Stomach smooth muscle (tissue), 2 donors: ENCODE data around the gene CLTA.
"Not testable (repeated sequence)": the region's sequence is repeated elsewhere in the genome, so short reads cannot be mapped to it uniquely, and the experiment has no call there.

Experiments
- H3K27ac ChIP-seq: one replicate; pipeline ENCODE4 v1.7.0; 2013; ENCODE audit warnings: mild to moderate bottlenecking, low read length, inconsistent platforms
- H3K27me3 ChIP-seq, 2 donors: one replicate each; pipeline ENCODE4 v1.7.0; 2013; ENCODE audit warnings: low read length in 2 of 2; ENCODE audit not compliant: insufficient read depth in 2 of 2, control insufficient read depth in 1 of 2
- H3K36me3 ChIP-seq, 2 donors: one replicate each; pipeline ENCODE4 v1.7.0; 2013; ENCODE audit warnings: low read length in 2 of 2; ENCODE audit not compliant: control insufficient read depth in 2 of 2, insufficient read depth in 2 of 2
- H3K4me1 ChIP-seq: one replicate; pipeline ENCODE4 v1.7.0; 2013; ENCODE audit warnings: low read length; ENCODE audit not compliant: control insufficient read depth, insufficient read depth
- H3K4me3 ChIP-seq, 2 donors: one replicate each; pipeline ENCODE4 v1.7.0; 2013; ENCODE audit warnings: low read length in 2 of 2
- H3K9ac ChIP-seq, 2 donors: one replicate each; pipeline ENCODE4 v1.7.0; 2013; ENCODE audit warnings: low read length in 2 of 2, mild to moderate bottlenecking in 1 of 2
- H3K9me3 ChIP-seq, 2 donors: one replicate each; pipeline ENCODE4 v1.7.0; 2013; ENCODE audit warnings: low read length in 2 of 2; ENCODE audit not compliant: control insufficient read depth in 2 of 2
- donor health status: healthy.
- donor health status: Pancreatic carcinoma.

CLTA gene

DNA sequence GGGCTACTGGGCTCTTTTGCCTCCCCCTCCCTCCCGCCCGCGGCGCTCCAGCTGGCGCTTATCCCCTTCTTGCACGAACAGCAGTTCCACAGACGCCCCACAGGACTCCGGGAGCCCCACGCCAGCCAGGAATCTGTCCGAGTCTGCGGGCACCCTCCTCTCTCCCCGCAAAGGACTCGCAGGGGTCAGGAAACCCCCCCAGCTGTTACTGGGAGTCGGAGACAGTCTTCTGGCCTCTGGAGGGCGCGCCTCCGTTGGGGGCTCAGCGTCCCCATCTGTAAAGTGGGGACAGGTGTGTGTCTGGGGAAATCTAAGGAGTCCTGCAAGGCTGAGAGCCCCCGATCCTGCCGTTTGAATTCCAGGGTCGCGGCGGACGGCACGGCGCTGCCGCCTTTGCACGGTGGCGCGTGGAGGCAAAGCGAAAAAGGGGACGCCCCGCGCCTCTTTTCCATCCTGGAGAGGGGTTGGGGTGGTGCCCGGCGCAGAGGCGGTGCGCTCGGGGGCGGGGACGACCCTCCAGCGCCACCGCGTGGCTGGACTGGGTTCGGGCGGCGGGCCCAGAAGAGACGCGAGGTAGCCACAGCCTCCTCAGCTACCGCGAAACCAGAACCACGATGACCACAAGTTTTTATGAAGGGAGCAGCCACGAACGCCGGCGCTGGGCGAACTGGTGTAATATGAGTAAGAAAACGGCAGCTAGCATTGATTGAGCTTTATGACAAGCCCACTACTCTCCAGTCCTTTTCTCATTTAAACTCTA is 24.4 kb upstream of the CLTA start:
- H3K27ac ChIP-seq, result no peak overlapping the region
- H3K9me3 ChIP-seq, result no peaks in the 10 kb centered on the region
- H3K27me3 ChIP-seq, result no peaks in the 10 kb centered on the region
- H3K36me3 ChIP-seq, result peaks cover 2 to 4% of the 10 kb centered on the region in 2 donors
- peaks cover 23% of the 10 kb centered on the region for H3K4me1 ChIP-seq
- H3K4me3 ChIP-seq, result peak overlapping the region; percentile 79 to 82
- peak overlapping the region; percentile 42 to 61 for H3K9ac ChIP-seq

DNA sequence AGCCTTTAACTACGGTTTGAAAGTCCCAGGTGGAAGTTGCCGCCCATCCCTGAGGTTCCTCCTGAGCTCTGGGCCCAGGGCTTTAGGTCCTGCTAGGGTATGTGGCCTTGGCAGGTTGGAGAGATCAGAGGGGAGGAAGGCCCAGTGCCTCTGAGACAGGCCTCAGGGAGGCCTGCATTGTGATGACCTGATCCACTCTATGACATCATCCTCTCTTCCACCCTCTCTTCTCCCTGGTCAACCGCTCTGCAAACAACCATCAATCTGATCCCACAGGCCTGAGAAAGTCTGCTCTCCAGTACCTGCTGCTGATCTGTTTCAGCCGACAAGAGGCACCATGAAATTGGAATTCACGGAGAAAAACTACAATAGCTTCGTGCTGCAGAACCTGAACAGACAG is 21.6 kb upstream of the CLTA start, which contains the start of gene CCIN:
Gene CCIN (plus strand): TSS at position 223 of the 400 bp plus-strand sequence. CDS start 115 bp downstream, at position 338.
- H3K4me1 ChIP-seq, result peaks cover 10% of the 10 kb centered on the region
- H3K27me3 ChIP-seq, result no peaks in the 10 kb centered on the region
- H3K9ac ChIP-seq, result no peak within 1 kb of the TSS
- no peak within 1 kb of the TSS for H3K4me3 ChIP-seq
- no peaks in the 10 kb centered on the region for H3K36me3 ChIP-seq
- no peaks in the 10 kb centered on the region for H3K9me3 ChIP-seq
- H3K27ac ChIP-seq, result no peak within 1 kb of the TSS

DNA sequence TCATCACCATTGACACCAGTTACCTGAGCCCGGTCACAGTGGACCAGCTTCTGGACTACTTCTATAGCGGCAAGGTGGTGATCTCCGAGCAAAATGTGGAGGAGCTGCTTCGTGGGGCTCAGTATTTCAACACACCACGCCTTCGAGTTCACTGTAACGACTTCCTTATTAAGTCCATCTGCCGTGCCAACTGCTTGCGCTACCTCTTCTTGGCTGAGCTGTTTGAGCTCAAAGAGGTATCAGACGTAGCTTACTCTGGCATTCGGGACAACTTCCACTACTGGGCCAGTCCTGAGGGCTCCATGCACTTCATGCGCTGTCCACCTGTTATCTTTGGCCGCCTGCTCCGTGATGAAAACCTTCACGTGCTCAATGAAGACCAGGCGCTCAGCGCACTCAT is 21.0 kb upstream of the CLTA start:
- Histone ChIP-seq H3K27me3 (no peaks in the 10 kb centered on the region), H3K27ac (no peak overlapping the region), H3K4me1 (peaks cover 9% of the 10 kb centered on the region), H3K9me3 (no peaks in the 10 kb centered on the region), H3K9ac (no peak overlapping the region), H3K36me3 (no peaks in the 10 kb centered on the region), H3K4me3 (no peak overlapping the region)

DNA sequence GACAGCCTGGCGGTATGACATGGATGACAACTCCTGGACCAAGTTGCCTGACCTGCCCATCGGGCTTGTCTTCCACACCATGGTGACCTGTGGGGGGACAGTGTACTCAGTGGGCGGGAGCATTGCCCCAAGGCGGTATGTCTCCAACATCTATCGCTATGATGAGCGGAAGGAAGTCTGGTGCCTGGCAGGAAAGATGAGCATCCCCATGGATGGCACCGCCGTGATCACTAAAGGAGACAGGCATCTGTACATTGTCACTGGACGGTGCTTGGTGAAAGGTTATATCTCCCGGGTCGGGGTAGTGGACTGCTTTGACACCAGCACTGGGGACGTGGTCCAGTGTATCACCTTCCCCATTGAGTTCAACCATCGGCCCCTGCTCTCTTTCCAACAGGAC is 20.2 kb upstream of the CLTA start:
- Histone ChIP-seq H3K4me1 (peaks cover 6% of the 10 kb centered on the region), H3K27ac (no peak overlapping the region), H3K9ac (no peak overlapping the region), H3K36me3 (no peaks in the 10 kb centered on the region), H3K4me3 (no peak overlapping the region), H3K9me3 (no peaks in the 10 kb centered on the region), H3K27me3 (no peaks in the 10 kb centered on the region)

DNA sequence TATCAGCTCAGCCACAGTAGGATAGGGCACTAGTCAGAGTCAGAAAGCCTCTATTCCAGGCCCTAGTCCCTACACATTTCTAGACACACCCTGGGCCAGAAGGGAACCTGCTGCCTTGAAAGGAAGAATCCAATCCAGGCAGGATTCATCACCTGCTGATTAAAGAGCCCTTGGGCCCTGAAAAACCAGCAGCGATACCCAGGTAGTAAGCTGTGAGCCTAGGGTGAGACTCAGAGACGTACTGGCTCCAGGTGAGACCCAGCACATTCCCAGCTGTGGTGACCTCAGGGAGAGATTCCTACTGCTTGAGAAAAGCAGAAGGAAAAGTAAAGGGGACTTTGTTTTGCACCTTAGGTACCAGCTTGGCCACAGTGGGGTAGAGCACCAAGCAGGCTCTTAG is 16.9 kb upstream of the CLTA start:
- no peaks in the 10 kb centered on the region for H3K9me3 ChIP-seq
- no peak overlapping the region for H3K27ac ChIP-seq
- H3K9ac ChIP-seq, result no peak overlapping the region
- H3K27me3 ChIP-seq, result no peaks in the 10 kb centered on the region
- no peaks in the 10 kb centered on the region for H3K4me1 ChIP-seq
- H3K4me3 ChIP-seq, result no peak overlapping the region
- no peaks in the 10 kb centered on the region for H3K36me3 ChIP-seq

DNA sequence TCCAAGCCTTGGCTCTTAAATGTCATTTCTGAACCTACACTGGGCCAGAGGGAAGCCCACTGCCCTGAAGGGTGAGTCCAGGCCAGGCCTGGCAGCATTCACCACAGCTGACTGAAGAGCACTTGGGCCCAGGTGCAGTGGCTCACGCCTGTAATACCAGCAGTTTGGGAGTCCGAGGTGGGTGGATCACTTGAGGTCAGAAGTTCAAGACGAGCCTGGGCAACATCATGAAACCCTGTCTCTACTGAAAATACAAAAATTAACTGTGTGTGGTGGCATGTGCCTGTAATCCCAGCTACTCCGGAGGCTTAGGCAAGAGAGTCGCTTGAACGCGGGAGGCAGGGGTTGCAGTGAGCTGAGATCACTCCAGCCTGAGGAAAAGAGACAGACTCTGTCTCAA is 16.4 kb upstream of the CLTA start:
- Histone ChIP-seq H3K9me3 (no peaks in the 10 kb centered on the region), H3K4me3 (no peak overlapping the region), H3K9ac (no peak overlapping the region), H3K4me1 (no peaks in the 10 kb centered on the region), H3K36me3 (no peaks in the 10 kb centered on the region), H3K27me3 (no peaks in the 10 kb centered on the region), H3K27ac (no peak overlapping the region)

DNA sequence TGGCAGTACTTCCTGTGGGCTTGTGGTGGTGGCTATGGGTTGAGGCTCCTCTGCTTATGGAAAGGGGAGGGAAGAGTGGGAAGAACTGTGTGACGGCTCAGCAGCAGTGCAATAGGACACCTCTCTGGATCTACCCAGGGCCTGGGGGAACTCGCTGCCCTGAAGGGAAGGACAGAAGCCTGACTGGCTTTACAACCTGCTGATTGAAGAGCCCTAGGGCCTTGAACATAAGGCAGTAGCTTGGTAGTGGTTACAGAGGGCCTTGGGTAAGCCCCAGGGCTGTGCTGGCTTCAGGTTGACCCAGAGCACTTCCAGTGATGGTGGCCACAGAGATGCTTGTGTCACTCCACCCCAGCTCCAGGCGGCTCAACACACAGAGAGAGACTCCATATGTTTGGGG is 16.0 kb upstream of the CLTA start:
- Histone ChIP-seq H3K27ac (no peak overlapping the region), H3K9ac (no peak overlapping the region), H3K4me1 (no peaks in the 10 kb centered on the region), H3K27me3 (no peaks in the 10 kb centered on the region), H3K36me3 (no peaks in the 10 kb centered on the region), H3K4me3 (no peak overlapping the region), H3K9me3 (no peaks in the 10 kb centered on the region)

DNA sequence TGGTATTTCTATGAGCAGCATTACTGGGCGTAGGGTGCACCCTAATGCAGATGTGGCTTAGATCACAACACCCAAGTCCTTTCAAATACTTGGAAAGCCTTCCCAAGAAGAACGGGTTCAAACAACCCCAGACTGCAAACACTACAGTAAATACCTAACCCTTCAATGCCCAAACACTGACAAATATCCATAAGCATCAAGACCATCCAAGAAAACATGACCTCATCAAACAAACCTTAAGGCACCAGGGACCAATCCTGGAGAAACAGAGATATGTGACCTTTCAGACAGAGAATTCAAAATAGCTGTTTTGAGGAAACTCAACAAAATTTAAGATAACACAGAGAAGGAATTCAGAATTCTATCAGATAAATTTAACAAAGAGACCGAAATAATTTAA is 15.5 kb upstream of the CLTA start:
- not testable (repeated sequence) for H3K9ac ChIP-seq, H3K4me1 ChIP-seq, H3K27ac ChIP-seq, H3K4me3 ChIP-seq, H3K27me3 ChIP-seq, H3K36me3 ChIP-seq, H3K9me3 ChIP-seq

DNA sequence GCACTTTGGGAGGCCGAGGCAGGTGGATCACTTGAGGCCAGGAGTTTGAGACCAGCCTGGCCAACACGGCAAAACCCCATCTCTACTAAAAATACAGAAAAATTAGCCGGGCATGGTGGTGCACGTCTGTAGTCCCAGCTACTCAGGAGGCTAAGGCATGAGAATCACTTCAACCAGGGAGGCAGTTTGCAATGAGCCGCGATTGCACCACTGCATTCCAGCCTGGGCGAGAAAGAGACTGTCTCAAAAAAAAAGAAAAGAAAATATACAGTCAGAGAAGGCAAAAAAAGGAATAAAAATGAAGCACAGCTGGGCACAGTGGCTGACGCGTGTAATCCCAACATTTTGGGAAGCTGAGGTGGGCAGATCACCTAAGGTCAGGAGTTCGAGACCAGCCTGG is 14.2 kb upstream of the CLTA start:
- H3K9ac ChIP-seq, H3K27ac ChIP-seq, H3K27me3 ChIP-seq, H3K36me3 ChIP-seq, H3K4me1 ChIP-seq, H3K9me3 ChIP-seq, H3K4me3 ChIP-seq: not testable (repeated sequence)

DNA sequence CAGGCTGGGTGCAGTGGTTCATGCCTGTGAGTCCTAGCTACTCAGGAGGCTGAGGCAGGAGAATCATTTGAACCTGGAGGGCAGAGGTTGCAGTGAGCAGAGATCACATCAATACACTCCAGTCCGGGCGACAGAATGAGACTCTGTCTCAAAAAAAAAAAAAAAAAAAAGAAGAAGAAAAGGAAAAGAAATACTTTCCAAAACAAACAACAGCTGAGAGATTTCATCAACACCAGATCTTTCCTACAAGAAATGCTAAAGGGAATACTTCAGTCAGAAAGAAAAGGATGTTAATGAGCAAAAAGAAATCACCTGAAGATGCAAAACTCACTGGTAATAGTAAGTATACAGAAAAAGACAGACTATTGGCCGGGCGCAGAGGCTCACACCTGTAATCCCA is 13.2 kb upstream of the CLTA start:
- H3K4me1 ChIP-seq, result no peaks in the 10 kb centered on the region

DNA sequence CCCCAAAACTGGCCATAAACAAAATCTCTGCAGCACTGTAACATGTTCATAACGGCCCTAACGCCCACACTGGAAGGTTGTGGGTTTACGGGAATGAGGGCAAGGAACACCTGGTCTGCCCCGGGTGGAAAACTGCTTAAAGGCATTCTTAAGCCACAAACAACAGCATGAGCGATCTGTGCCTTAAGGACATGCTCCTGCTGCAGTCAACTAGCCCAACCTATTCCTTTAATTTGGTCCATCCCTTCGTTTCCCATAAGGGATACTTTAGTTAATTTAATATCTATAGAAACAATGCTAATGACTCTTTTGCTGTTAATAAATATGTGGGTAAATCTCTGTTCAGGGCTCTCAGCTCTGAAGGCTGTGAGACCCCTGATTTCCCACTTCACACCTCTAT is 10.5 kb upstream of the CLTA start:
- not testable (repeated sequence) for H3K4me3 ChIP-seq, H3K9ac ChIP-seq, H3K27me3 ChIP-seq, H3K36me3 ChIP-seq, H3K27ac ChIP-seq, H3K4me1 ChIP-seq, H3K9me3 ChIP-seq

More for the DNA sequence above, 13.2 kb upstream of the CLTA start:
- H3K27me3 ChIP-seq, result no peaks in the 10 kb centered on the region
- no peak overlapping the region for H3K4me3 ChIP-seq
- no peaks in the 10 kb centered on the region for H3K9me3 ChIP-seq
- H3K36me3 ChIP-seq, result no peaks in the 10 kb centered on the region
- H3K9ac ChIP-seq, result no peak overlapping the region
- H3K27ac ChIP-seq, result no peak overlapping the region
